AG09319 (cell line): Measurements from ENCODE around the gene IQSEC3.

Experiments
- DNase-seq: peaks from one replicate; pipeline ENCODE4 v3.0.0-alpha.2; 2010; ENCODE audit warnings: low read depth; ENCODE audit errors: extremely low read depth
- TF ChIP-seq, protein P1 (sequence below): IDR thresholded peaks from 2 replicates; pipeline ENCODE4 v1.5.1; 2011; ENCODE audit warnings: low read depth, mild to moderate bottlenecking, inconsistent platforms, low read length, moderate library complexity

Gene IQSEC3

DNA sequence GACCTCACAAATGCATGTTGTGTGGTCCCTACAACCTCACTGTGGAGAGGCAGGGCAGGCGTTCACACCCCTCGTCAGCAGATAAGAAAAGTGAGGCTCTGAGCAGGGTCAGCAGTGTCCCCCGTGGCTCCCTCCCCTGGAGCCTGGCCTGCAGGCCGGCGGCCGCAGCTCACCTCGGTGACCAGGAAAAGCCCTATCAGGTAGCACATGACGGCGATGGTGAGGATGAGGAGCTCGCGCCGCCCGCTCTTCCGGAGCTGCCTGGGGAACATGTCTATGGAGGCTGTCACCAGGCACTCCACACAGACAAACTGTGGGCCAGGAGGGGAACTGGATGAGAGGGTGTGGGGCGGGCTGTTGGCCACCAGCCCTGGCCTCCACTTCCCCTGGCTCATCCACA is 129.4 kb downstream of the IQSEC3 start:
- no peak for DNase-seq
- TF ChIP-seq, protein P1, sequence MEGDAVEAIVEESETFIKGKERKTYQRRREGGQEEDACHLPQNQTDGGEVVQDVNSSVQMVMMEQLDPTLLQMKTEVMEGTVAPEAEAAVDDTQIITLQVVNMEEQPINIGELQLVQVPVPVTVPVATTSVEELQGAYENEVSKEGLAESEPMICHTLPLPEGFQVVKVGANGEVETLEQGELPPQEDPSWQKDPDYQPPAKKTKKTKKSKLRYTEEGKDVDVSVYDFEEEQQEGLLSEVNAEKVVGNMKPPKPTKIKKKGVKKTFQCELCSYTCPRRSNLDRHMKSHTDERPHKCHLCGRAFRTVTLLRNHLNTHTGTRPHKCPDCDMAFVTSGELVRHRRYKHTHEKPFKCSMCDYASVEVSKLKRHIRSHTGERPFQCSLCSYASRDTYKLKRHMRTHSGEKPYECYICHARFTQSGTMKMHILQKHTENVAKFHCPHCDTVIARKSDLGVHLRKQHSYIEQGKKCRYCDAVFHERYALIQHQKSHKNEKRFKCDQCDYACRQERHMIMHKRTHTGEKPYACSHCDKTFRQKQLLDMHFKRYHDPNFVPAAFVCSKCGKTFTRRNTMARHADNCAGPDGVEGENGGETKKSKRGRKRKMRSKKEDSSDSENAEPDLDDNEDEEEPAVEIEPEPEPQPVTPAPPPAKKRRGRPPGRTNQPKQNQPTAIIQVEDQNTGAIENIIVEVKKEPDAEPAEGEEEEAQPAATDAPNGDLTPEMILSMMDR: no peak

DNA sequence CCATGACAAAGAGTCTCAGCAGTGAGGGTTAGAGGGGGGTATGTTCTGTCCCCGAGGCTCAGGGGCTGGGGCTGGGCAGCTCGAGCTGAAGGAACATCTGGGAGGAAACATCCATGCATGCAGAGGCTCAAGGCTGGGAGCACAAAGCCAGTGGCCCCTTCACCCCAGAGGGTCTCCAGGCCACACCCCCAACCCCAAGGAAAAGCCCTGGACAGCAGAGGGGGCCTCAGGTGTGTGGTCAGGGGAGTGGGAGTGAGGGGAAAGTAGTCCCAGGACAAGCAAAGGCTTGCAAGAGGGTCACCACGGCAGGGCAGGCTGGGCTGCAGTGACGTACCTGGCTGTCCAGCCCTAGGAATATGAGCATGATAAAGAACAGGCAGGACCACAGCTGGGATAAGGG is 129.9 kb downstream of the IQSEC3 start:
- no peak for DNase-seq
- TF ChIP-seq, protein P1: no peak

DNA sequence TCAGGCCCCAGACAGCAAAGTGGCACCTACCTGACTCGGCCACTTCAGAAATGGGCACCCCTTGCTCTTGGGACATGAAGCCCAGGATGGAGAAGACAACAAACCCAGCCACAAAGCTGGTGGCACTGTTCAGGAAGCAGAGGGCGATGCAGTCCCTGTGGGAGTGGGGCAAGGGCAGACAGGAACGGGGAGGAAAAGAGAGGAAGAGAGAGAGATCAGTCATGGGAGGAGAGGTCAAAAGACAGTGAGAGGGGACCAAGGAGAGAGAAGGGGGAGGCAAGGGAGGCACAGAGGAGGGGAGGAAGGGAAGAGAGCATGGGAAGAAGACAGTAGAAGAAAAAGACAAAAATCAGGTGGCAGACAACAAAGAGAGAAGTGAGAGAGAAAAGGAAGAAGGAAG is 130.8 kb downstream of the IQSEC3 start:
- TF ChIP-seq, protein P1: no peak

DNA sequence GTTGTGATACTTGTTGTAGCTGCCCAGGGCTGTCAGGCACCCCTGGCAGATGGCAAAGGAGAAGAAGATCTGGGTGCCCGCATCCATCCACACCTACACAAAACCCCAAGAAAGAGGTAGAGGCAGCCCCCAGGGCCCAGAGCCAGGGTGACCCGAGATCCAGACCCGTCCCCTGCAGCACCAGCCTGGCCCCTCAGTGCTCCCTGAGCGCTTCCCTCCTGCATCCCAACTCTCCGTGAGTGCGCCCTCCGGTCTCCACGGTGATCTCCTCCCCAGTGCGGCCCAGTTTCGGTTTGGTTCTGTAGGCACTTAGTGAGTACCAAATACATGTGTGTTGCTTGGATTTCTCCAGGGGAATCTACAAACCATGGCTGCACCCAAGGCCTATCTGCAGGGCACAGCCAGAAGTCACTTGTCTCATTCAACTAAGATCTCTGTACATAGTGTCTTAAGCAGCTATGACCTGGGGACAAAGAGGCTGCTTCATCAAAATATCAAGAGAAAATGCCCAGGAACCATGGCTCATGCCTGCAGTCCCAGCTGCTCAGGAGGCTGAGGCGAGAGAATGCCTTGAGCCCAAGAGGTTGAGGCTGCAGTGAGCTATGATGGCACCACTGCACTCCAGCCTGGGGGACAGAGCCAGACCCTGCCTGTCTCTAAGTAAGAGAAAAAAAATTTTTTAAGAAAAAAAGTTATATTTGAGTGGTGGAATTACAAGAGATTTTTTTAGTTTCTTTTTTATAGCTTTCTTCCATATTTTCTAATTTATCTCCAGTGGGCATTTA is 131.5 kb downstream of the IQSEC3 start:
- DNase-seq: no peak
- TF ChIP-seq, protein P1: no peak

More for the DNA sequence above, 130.8 kb downstream of the IQSEC3 start:
- no peak for DNase-seq

DNA sequence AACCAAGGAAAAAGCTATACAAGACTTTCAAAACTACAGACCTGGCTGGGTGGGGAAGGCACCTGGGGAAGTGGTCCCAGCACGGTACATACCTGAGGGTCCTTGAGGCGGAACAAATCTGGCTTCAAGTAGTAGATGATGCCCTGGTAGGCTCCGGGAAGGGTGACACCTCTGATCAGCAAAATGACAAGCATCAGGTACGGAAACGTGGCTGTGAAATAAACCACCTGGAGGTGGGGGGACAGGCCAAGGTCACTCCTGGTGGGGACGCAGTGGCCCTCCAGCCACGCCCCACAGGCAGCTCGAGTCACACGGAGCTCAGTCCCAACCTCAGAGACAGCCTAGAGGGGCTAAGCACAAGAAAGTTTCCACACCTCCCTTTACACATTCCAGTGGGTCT is 132.1 kb downstream of the IQSEC3 start:
- TF ChIP-seq, protein P1: no peak
- no peak for DNase-seq

DNA sequence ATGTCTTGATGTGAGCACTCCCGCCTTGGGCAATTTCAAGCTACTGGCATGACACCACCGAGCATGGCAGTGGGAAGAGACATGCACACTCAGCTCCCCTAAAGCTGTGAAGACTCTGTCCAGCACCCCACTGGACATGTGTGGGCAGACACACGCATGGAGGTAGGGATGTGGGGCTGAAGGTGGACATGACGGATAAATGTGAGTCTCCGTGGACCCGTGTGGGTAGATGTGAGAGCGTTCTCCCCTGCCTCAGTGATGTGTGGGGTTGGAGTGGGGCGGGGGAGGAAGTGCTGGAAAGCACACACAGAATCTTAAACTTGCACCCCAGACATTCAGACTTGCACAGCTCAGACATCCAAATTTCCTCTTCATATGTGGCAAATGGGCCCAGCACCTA is 134.8 kb downstream of the IQSEC3 start:
- DNase-seq: no peak
- TF ChIP-seq, protein P1: no peak

DNA sequence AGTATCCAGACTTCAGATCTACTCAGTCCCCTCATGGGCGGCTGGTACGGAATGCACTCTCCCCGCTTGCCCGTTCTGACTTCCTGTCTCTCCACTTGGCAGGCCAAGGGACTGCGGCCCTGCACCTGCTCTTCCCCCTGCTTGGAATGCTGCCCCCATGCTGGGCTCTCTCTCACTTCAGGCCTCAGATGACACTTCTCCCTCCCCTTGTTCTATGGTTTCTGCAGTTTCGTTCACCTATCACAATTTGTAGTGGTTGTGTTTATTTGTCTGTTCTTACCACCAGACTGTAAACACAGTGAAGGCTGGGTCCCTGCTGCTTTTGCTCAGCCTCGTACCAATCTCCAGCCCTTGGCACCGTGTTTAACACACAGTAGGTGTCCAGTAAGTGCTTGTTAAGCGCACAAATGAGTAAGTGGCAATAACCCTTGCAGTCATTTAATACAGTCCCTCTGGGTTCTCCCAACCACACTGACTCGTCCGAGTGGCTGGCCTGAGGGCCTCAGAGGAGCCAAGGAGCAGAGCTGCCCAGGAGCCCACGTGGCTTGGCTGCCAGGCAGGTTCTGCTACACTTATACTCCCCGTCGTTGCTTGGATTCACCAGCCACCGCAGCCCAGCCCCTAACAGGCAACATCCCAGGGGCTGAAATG is 135.6 kb downstream of the IQSEC3 start:
- DNase-seq: no peak
- TF ChIP-seq, protein P1: no peak
